Hepatocyte (in vitro differentiated cells): ENCODE results near the gene EXOSC2.

Experiments used
- EZH2 ChIP-seq: fragments of 200-600 bp; sonication (generic); IDR thresholded peaks from 2 replicates; pipeline ENCODE4 v1.6.1; 2016; ENCODE audit warnings: antibody characterized with exemption, mild to moderate bottlenecking, borderline replicate concordance
- TF ChIP-seq, protein P1 (sequence below): fragments of 200-600 bp; sonication (generic); IDR thresholded peaks from 2 replicates; pipeline ENCODE4 v1.5.1; 2016; ENCODE audit warnings: antibody characterized with exemption, mild to moderate bottlenecking; ENCODE audit not compliant: poor library complexity

DNA sequence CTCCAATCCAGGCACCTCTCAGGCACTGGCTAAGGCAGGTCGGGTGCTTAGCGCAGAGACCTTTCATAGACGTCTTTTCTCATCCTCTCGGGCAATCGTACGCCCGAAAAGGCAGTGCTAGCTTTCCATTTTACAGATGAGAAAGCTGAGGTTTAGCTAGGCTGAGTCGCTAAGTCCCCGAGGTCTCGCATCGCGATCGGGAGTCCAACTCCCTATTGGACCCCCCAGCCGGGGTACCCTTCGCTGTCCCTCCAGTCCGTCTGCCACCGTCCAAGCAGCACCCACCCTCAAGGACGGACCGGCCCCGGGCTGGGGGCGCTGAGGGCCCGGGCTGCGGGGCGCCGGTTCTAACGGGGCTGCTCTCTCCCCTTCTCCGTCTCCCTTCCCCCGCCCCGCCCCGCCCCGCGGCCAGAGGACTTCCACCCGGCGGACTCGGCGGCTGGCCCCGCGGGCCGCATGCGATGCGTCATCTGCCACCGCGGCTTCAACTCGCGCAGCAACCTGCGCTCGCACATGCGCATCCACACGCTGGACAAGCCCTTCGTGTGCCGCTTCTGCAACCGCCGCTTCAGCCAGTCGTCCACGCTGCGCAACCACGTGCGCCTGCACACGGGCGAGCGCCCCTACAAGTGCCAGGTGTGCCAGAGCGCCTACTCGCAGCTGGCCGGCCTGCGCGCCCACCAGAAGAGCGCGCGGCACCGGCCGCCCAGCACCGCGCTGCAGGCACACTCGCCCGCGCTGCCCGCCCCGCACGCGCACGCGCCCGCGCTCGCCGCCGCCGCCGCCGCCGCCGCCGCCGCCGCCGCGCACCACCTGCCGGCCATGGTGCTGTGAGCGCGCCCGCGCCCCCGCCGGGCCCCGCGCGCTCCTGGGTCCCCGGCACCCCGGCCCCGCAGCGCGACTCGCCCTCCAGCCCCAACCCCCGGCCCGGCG is 12.5 kb upstream of the EXOSC2 start:
- TF ChIP-seq, protein P1, sequence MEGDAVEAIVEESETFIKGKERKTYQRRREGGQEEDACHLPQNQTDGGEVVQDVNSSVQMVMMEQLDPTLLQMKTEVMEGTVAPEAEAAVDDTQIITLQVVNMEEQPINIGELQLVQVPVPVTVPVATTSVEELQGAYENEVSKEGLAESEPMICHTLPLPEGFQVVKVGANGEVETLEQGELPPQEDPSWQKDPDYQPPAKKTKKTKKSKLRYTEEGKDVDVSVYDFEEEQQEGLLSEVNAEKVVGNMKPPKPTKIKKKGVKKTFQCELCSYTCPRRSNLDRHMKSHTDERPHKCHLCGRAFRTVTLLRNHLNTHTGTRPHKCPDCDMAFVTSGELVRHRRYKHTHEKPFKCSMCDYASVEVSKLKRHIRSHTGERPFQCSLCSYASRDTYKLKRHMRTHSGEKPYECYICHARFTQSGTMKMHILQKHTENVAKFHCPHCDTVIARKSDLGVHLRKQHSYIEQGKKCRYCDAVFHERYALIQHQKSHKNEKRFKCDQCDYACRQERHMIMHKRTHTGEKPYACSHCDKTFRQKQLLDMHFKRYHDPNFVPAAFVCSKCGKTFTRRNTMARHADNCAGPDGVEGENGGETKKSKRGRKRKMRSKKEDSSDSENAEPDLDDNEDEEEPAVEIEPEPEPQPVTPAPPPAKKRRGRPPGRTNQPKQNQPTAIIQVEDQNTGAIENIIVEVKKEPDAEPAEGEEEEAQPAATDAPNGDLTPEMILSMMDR, result no peak
- no peak for TF ChIP-seq EZH2
